Frontal cortex (tissue), 4 donors: ENCODE results near the gene NUDCD3. TPM values are rescaled to one million over a fixed set of nuclear protein-coding genes. Genes with fewer than 3 reads are reported as not detected.

ENCODE experiments used
- DNase-seq, 2 donors: peaks; one replicate each; pipeline ENCODE4 v3.0.0; 2012; ENCODE audit warnings: low spot score in 2 of 2
- FAIRE-seq: peaks from 2 replicates; lab custom pipeline; 2012; peaks lifted over from hg19 to GRCh38; lab: Jason Lieb, UNC
- total RNA-seq: library from RNA; depleted of rRNA; stranded (reverse); fragments of >200 nt; gene quantifications from one replicate; pipeline ENCODE4 v1.2.3, GENCODE V29; 2014
- donor health status: control.
- donor health status: control.
- donor health status: control.

NUDCD3 gene
- 110 TPM for total RNA-seq

DNA sequence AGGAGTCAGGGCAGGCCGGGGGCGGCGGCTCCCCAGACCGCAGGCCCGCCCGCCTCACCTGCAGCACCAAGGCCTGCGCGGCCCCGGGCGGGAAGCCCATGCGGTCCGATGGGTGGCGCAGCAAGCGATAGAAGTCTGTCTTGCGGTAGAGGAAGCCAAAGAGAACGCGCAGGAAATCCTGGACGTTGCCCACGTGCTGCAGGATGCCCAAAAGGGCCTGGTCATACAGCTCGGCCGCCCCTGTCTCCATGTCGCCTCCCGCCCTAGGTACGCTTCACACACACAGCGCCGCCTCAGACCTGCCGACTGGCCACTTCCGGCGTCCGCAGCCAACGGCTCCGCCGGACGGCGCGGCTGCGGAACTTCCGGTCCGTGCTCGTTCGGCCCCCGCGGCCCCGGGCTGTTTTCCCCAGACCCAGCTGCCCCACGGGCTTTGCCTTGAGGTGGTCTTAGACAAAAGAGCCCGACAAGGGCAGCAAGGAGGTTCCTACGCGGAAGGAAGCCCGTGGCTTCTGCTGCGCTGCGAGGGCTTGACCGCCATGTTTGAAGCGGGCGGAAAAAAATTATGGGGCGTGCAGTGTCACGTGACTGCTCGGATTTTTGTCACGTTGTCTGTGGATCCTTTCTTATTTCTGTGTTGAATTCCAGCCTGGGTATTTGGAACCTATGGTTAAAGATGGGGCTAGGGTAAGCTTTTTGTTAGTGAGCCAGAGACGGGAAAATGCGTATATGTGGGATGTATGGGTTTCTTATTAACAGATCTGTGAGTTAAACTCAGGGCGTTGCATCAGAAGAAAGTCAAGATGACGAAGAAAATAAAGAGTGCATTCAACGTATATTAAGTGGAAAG lies at the start of gene NUDCD3:
TSS of gene NUDCD3 (minus strand) at position 308 of the 850 bp plus-strand sequence. CDS start at position 250, 58 bp downstream.
- no peak for FAIRE-seq
- peak; percentile 87 to 88 for DNase-seq

DNA sequence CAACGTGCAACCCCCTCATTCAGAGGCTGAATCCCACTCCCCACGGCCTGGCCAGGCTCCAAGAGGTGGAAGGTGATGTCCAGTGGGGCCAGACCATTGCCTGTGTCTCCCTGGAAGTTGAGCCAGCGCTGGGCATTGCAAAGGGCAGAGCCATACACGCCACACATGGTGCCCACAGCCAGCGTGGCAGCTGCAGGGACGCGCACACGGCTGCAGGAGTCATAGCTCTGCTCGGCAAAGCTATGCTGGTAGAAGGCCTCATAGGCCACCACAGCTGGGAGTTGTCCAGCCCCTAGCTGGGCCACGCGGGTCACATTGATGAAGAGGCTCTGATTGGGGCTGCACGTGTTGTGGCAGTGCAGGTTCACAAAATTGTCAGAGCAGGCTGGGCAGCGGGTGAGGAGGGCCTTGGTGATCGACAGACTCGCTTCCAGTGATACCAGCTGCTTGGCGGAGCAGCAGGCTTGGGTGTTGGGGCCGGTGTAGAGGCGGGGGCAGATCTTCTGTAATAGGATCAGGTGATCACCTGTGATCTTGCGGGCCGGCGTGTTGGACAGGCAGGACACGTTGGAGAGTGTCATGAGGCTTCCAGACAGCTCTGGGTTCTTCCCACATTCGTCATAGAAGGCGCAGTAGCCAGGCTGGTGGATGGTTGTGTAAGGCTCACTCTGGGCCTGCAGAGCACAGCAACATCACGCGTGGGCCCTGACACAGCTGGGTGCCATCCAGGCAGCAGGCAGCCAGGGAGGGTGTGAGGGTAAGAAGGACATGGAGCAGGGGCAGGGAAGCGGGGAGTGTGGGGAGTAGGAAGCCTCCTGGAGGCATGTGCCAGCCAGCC lies 49.4 kb upstream of the NUDCD3 start:
- no peak for FAIRE-seq

DNA sequence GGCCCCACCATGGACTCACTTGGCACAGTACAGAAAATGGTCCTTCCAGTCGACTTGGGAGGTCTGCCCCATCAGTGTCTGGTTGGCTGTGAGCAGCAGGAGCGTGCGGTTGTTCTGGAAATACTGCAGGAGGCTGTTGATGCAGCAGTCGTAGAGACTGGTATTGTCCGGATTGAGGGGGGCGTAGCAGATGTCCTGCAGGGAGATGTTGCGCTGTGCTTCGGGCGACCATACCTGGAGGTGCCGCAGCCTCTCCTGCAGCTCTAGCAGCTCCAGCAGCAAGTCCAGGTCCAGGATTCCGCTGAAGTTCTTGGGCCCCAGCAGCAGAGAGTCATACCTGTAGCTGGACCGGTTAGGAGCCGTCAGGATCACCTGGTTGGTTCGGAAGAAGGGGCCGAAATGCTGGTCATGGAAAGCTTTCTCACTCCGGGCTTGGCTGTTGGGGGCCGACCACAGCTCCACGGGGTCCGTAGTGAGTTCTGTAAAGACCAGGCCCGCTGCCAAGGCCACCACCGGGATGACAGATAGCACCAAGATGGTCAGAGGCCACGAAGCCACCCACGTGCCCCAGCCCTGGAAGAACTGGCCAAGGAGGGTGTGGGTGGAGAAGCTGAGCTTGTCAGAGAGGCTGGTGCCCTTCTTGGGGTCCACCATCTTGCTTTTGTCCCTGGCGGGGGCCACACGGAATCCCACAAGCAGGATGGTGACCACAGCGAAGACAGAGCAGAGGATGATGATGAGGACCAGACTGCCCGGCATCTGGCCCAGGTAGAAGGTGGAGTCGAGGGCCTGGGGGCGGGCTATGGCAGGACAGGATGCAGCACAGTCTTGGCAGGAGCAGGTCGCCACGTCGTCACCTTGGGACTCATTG lies 48.6 kb upstream of the NUDCD3 start:
- FAIRE-seq = no peak
- DNase-seq = no peak

More for the DNA sequence above, 49.4 kb upstream of the NUDCD3 start:
- no peak for DNase-seq

DNA sequence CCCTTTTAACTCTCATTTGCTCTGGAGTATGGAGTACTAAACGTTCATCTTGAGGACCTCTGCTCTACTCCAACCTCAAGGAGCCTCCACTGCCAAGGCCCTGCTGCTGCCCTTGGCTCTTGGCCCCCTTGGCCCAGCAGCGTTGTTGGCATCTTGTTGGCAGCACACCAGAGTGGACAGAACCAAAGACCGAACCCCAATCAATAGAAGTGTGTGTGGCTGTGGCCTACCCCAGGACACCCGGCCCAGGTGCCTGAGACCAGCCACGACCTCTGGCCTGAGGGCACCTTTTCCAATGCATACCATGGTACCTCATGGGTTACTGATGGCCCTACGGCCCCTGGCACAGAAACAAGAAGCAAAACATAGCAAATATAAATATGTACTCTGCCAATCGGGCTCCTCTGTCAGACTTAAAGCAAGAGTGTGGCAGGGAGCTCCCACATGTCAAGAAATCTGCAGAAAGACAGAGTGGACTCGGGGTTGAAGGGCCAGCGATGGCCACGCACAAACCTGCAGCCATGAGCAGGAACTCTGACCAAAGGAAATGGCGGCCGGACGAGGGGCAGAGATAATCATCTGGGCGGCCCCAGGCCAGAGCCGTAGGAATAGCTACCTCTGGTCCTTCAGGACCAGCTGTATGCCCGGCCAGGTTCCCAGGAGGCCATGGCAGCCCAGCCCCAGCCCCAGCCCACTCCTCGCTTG lies 47.8 kb upstream of the NUDCD3 start:
- FAIRE-seq = no peak
- no peak for DNase-seq

DNA sequence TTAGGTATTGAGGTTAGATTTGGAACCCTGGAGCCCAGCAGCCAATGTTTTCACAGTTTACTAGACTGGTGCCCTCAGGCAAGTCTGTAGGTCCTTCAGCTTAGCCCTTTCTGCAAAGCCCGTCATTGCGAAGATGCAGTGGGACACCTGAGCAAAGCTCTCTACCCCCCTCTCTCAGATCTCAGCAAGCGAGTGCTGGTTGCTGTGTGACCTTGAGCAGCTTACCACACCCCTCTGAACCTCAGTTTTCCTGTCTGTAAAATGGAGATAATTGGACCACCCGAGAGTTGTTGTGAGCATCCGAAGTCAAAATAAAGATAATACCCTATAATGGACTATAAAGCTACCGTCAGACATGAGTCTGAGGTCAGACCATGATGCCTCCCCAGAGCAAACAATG lies 47.0 kb upstream of the NUDCD3 start:
- no peak for DNase-seq
- FAIRE-seq = no peak

DNA sequence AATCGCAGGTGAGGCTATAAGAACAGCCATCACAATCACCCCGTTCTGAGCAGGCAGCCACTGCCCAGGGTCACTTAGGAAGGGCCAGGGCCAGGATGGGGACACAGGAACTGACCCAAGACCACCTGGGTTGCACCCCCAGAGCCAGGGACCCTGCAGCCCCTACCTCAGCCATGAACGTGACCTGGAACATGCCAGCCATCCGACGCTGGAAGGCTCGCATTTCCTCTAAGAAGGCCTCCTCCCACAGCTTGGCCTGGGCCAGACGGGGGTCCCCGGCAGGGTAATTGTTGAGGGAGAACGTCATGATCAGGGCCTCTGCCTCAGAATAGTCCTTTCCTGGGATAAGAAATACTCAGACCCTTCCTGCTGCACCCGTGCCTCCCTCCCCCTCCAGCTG lies 45.6 kb upstream of the NUDCD3 start:
- no peak for FAIRE-seq
- DNase-seq = no peak

DNA sequence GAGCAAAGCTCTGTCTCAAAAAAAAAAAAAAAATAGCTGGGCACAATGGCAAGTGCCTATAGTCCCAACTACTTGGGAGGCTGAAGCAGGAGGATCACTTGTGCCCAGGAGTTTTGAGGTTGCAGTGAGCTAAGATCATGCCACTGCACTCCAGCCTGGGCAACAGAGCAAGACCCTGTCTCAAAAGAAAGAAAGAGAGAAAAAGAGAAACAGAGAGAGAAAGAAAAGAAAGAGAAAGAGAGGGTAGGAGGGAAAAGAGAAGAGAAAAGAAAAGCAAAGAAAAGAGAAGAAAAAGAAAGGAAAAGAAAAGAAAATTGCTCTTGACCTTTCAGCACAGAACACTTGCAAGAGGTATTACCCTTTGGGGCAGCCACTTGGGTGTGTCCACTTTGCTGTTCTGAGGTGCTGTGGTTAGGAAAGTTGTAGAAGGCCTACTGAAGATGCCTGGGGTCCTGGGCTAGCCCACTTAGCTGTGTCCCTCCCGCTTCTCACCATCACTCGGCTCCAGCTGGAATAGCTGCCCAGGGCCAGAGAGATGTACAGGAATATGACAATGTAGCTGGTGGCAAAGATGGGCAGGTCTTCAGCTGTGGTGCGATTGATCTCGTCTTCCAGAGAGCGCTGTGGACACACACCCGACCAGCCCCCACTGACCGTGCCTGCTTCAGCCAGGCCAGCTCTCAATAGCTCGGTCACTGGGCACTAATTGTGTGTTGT lies 45.0 kb upstream of the NUDCD3 start:
- FAIRE-seq = no peak

DNA sequence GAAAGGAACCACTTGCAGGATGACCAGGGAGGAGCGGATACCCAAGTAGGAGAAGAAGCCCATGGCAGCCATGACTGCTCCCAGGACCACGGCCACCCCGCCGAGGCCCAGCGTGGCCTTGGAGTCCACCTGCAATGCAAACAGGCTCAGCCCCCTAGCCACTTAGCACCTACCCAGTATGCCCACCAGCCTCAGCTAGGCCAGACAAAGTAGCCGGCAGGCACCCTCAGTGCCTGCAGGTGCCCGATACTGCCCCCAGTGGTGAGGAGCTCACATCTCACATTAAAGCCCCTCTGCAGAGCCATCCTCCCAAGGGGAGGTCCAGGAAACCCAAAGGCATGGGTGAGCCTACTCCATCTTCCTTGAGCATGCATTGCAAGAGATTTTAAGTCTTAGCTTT lies 44.0 kb upstream of the NUDCD3 start:
- DNase-seq = peak in 1 of 2 donors; percentile 32
- no peak for FAIRE-seq

More for the DNA sequence above, 45.0 kb upstream of the NUDCD3 start:
- no peak for DNase-seq

DNA sequence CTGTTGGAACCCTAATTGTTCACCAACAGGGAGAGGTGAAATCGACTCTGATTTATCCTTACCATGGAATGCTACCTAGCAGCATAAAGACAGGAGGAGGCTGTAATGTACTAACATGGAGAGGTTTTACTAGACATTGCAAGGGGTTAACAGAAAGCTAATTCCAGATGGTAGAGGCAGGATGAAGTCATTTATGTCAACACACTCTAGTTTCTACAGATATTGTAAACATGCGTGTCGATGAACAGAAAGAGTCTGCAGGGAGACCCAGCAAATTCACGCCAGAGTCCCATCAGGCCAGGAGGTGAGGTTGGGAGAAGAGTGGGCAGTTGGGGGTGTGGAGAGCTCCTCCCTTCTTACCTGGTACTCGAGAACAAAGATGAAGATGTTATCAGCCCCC lies 43.6 kb upstream of the NUDCD3 start:
- FAIRE-seq = no peak
- no peak for DNase-seq

DNA sequence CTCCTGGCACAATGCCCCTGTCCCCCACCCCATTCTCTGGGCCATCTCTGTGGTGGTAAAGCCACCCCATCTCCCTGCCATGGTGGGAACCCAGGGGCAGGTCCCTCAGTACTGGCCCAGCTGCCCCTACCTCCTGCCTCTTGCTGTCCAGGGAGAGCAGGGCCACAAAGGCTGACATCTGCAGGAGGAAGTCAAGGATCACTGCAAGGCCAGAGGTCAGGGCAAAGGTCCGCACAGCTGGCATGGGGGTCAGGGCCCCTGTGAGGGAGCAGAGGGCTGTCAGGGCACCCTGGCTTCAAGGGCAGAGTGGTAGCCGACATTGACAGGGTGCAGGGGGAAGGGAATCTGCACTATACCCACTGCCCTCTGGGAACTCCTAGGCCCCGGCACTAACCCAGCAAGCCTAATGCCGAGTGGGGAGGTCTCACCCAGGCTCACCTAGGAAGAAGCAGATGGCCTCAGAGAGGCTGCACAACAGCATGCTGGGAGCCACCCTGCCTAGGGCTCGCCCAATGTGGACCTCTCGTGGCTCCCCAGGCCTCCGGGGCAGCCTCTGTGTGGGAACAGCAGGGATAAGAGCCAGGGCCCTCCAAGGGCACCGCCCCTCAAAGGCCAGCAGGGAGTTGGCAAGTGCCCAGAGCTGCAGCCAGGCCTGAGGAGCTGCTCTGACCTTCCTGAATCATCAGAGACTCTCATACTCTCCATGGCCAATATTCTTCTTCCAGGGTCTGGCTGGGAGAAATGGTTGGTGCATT lies 43.0 kb upstream of the NUDCD3 start:
- DNase-seq = no peak
- FAIRE-seq = no peak

DNA sequence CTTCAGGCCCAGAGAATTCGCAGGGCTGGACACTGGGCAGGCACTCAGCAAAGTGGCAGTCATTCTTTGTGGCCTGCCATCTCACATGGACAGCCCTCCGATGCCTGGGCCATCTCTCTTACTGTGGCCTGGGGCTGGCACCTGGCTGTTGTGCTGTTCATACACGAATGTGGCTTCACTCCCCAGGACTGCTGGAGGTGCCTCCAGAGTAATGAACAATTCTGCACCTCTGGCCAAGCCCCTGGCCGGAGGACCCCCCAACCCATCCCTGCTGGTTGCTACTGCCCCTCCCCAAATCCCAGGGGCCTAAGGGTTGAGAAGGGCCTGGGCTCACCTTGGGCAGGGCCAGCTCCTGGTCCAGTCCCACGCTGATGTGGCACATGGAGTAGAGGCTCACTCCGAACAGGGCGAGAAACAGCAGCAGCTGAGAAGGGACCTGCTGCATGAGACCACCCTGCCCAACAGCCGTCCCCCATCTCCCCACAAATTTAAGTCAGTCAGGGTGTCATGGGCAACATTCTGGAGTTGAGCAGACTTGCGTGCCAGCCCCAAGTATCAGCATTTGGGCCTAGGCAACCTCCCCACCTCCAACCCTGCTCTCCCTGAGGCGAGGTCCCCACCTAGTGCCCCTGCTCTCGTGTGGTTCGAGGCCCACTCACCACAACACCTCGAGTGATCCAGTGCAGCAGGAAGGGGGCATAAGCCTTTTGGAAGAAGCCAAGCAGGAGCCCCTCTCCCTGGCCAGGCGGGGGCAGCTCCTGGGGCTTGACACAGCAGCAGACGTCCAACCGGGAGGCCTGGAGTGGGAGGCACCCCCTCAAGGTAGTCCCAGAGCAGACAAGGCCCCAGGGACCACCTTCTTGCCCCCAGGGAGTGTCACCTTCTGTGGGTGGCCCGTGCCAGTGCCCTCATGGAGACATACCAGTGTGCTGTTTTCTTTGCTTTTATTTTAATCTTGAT lies 41.2 kb upstream of the NUDCD3 start:
- DNase-seq (no peak), FAIRE-seq (no peak)

DNA sequence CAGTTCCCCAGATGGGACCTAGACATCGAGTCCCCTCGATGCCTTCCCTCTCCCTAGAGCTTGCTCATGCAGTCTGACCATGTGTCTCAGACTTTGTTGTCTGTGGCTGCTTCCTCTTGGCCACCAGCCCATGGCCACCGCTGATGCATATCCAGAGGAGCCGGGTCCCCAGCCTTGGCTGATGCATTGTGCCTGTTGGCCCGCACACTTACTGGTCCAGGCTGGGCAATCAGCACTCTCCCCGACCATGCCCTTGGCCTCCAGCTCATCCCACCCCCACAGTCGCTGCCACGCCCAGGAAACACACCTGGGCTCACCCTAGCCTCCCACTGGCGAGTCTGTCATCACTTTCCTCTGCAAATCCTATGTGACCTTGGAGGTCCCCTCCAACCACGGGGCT lies 40.5 kb upstream of the NUDCD3 start:
- FAIRE-seq (no peak), DNase-seq (no peak)

DNA sequence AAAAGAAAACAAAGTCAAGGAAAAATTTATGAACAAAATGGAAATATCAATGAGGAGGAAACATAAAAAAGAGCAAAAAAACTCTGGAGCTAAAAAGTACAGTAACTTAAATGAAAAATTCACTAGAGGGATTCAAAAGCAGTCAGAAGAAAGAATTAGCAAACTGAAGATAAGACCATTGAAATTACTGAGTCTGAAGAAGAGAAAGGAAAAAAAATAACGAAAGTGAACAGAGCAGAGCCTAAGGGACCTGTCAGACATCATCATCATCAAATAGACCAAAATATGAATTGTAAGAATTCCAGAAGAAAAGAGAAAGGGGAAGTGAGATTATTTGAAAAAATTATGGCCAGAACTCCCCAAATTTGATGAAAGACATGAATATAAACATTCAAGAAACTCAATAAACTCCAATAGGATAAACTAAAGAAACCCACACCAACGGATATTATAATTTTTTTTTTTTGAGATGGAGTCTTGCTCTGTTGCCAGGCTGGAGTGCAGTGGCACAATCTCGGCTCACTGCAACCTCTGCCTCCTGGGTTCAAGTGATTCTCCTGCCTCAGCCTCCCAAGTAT lies 34.4 kb upstream of the NUDCD3 start:
- FAIRE-seq (no peak), DNase-seq (no peak)

DNA sequence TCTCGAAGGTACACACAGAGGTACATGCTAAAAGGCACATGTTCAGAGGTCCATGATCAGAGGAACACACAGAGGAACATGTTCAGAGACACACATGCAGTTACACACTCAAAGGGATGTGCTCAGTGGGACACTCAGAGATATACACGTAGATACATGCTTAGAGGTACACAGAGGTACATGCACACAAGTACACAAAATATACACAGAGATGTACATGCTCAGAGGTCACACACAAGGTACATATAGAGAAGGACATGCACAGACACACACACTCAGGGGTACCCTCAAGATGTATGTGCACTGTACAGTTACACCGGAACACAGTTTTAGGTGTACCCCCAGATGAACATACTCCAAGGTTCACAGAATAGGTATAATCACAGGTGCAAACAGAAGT lies 31.9 kb upstream of the NUDCD3 start:
- DNase-seq = no peak
- no peak for FAIRE-seq

DNA sequence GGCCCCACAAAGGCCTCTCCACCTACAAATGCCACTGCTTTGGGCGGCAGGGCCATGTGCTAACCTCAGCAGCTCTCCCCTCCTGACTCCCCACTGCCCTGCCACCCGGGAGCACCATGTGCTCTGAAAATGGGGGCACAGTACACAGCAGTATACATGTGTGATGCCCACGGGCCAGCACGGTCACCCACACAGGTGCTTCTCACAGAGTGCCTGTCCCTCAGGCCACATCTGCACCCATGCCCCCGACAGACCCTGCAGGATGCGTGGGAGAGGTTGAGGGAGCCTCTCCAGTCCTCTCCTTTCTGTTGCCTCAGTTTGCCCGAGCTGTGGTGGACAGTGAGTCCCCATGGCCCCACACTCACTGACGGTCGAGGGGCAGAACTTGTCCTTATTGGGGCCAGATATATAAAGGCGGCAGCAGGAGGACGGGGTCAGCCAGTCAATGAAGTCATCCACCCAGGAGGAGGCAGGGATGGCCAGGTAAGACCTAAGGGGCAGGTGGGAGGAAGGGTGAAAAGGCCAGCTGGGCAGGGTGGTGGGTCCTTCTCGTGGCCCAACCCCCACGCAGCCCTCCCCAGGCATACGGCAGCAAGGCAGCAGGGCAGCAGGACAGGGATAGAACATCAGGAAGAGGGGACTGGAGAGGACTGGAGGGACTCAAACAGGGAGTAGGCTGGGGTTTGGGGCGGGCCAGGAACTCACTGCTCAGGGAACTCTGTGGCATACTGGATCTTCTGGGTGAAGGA lies 31.1 kb upstream of the NUDCD3 start:
- FAIRE-seq (no peak), DNase-seq (no peak)

DNA sequence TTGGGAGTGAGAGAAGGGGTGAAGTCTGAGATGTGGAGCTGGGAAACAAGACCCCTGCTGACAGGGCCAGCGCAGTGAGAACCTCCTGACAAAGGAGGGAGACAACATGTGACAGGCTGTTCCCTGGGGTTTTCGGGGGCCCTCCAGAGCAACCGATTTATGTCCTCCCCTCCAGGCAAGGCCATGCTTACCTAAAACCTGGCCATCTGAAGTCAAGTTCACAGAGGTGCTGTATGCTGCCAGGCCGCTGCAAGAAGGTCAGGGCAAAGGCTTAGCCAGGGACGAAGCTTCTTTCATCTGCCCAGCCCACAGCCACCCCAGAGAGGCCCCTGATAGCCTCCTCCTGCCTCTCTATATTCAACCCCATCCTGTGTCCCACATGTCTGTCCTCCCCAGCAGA lies 30.1 kb upstream of the NUDCD3 start:
- DNase-seq (no peak), FAIRE-seq (no peak)
